GM23338 (cell line): Measurements from ENCODE around the gene DENND2C. TPM values are rescaled to one million over a fixed set of nuclear protein-coding genes. Genes with fewer than 3 reads are reported as not detected.

Experiments used
- ATAC-seq: fragments of 200-7000 bp; cut with Tn5 transposase; 3 replicates; pipeline ENCODE4 v1.9.1; 2020
- DNase-seq: peaks from one replicate; pipeline ENCODE4 v3.0.0-alpha.2; 2015; ENCODE audit warnings: low spot score
- H2AFZ ChIP-seq: fragments of 200-600 bp; sonication (generic); 2 replicates; pipeline ENCODE4 v1.8.0; 2016; ENCODE audit warnings: antibody characterized with exemption, mild to moderate bottlenecking, moderate library complexity
- H3F3A ChIP-seq: fragments of 200-600 bp; sonication (generic); replicated peaks from 2 replicates; pipeline ENCODE4 v1.8.0; 2017; ENCODE audit warnings: antibody characterized with exemption, mixed run types, low read depth
- H3K27ac ChIP-seq: fragments of 200-600 bp; sonication (generic); 2 replicates; pipeline ENCODE4 v1.6.1; 2016; ENCODE audit warnings: low read depth
- H3K27me3 ChIP-seq: fragments of 200-600 bp; sonication (generic); 2 replicates; pipeline ENCODE4 v1.8.0; 2016; ENCODE audit warnings: mild to moderate bottlenecking, mixed run types, moderate library complexity; ENCODE audit not compliant: insufficient read depth
- H3K36me3 ChIP-seq: fragments of 200-600 bp; sonication (generic); 2 replicates; pipeline ENCODE4 v1.8.0; 2016; ENCODE audit warnings: mild to moderate bottlenecking; ENCODE audit not compliant: insufficient read depth
- H3K4me1 ChIP-seq: fragments of 200-600 bp; sonication (generic); 2 replicates; pipeline ENCODE4 v1.8.0; 2016; ENCODE audit warnings: mild to moderate bottlenecking, moderate library complexity; ENCODE audit not compliant: insufficient read depth
- H3K4me2 ChIP-seq: fragments of 200-600 bp; sonication (generic); 2 replicates; pipeline ENCODE4 v1.7.1; 2017; ENCODE audit warnings: mixed run types
- H3K4me3 ChIP-seq: fragments of 200-600 bp; sonication (generic); 2 replicates; pipeline ENCODE4 v1.6.1; 2016; ENCODE audit warnings: mixed run types
- H3K79me2 ChIP-seq: fragments of 200-600 bp; sonication (generic); replicated peaks from 2 replicates; pipeline ENCODE4 v1.8.0; 2017; ENCODE audit warnings: mild to moderate bottlenecking; ENCODE audit not compliant: insufficient read depth
- H3K9me2 ChIP-seq: fragments of 200-600 bp; sonication (generic); 2 replicates; pipeline ENCODE4 v1.8.0; 2017; ENCODE audit not compliant: insufficient read depth
- H4K20me1 ChIP-seq: fragments of 200-600 bp; sonication (generic); replicated peaks from 2 replicates; pipeline ENCODE4 v1.8.0; 2017; ENCODE audit warnings: mild to moderate bottlenecking; ENCODE audit not compliant: insufficient read depth
- H3K27ac Mint-ChIP-seq: 2 replicates; pipeline ENCODE4 v1.8.0; 2020; ENCODE audit warnings: inconsistent platforms, mild to moderate bottlenecking, moderate library complexity, mixed read lengths
- H3K27me3 Mint-ChIP-seq: 3 replicates; pipeline ENCODE4 v1.8.0; 2022; ENCODE audit warnings: low read depth, mild to moderate bottlenecking, moderate library complexity, mixed read lengths, inconsistent platforms; ENCODE audit not compliant: insufficient read depth, poor library complexity
- H3K36me3 Mint-ChIP-seq: 3 replicates; pipeline ENCODE4 v1.8.0; 2021; ENCODE audit warnings: low read depth, mild to moderate bottlenecking, inconsistent platforms, moderate library complexity, mixed read lengths
- H3K4me1 Mint-ChIP-seq: 3 replicates; pipeline ENCODE4 v1.8.0; 2020; ENCODE audit warnings: mild to moderate bottlenecking, inconsistent platforms, mixed read lengths
- H3K4me3 Mint-ChIP-seq: 3 replicates; pipeline ENCODE4 v1.8.0; 2021; ENCODE audit warnings: moderate library complexity, mild to moderate bottlenecking, inconsistent platforms, mixed read lengths
- H3K9me3 Mint-ChIP-seq: 3 replicates; pipeline ENCODE4 v1.8.0; 2020; ENCODE audit warnings: moderate library complexity, mild to moderate bottlenecking, inconsistent platforms, mixed read lengths
- CREB1 ChIP-seq: fragments of 250-450 bp; sonication (Bioruptor Pico); IDR thresholded peaks from 2 replicates; pipeline ENCODE4 v1.5.0; 2020; ENCODE audit warnings: low read depth, mild to moderate bottlenecking, moderate library complexity
- CTCF ChIP-seq, 2 experiments: fragments of 200-600 bp in 1 of 2; sonication (generic) in 1 of 2; conservative IDR thresholded peaks; 2 replicates each; pipeline versions ENCODE4 v1.5.1 to v1.6.1; 2016 to 2017; ENCODE audit warnings: antibody characterized with exemption in 2 of 2, low read depth in 2 of 2, mild to moderate bottlenecking in 2 of 2, moderate library complexity in 1 of 2
- EZH2phosphoT487 ChIP-seq: fragments of 200-600 bp; sonication (generic); IDR thresholded peaks from one replicate; pipeline ENCODE4 v1.8.1; 2018; ENCODE audit warnings: antibody characterized with exemption; ENCODE audit not compliant: unreplicated experiment
- POLR2AphosphoS5 ChIP-seq: IDR thresholded peaks from 2 replicates; pipeline ENCODE4 v1.6.1; 2016; ENCODE audit warnings: antibody characterized with exemption, low read depth
- STAT1 ChIP-seq: IDR thresholded peaks from one replicate; pipeline ENCODE4 v1.6.1; 2016; ENCODE audit warnings: antibody characterized with exemption; ENCODE audit not compliant: unreplicated experiment
- ZNF114 ChIP-seq: fragments of 250-450 bp; sonication (Bioruptor Pico); IDR thresholded peaks from 2 replicates; pipeline ENCODE4 v1.5.0; 2020; ENCODE audit warnings: mild to moderate bottlenecking, moderate library complexity
- ZNF331 ChIP-seq: fragments of 250-450 bp; sonication (Bioruptor Pico); IDR thresholded peaks from 2 replicates; pipeline ENCODE4 v1.5.0; 2020; ENCODE audit warnings: low read depth, mild to moderate bottlenecking, moderate library complexity
- ZNF462 ChIP-seq: fragments of 250-450 bp; sonication (Bioruptor Pico); IDR thresholded peaks from 2 replicates; pipeline ENCODE4 v1.5.0; 2020; ENCODE audit warnings: mild to moderate bottlenecking, moderate library complexity
- long read RNA-seq: library from polyadenylated mRNA; unstranded; transcript quantifications from one replicate; pipeline ENCODE4 v2.0.0, GENCODE V29; 2020; ENCODE audit not compliant: unreplicated experiment
- polyA plus RNA-seq: library from polyadenylated mRNA; unstranded; fragments of >200 nt; fragmentation: Nextera tagmentation; extraction: Ambion mirVana; gene quantifications from 2 replicates; pipeline ENCODE4 v1.2.1, GENCODE V29; 2016
- total RNA-seq: library from RNA; depleted of rRNA; stranded (reverse); fragments of >200 nt; shearing (Covaris generic); gene quantifications from 2 replicates; pipeline ENCODE4 v1.2.3, GENCODE V29; 2014; rRNA removed

Gene DENND2C
- total RNA-seq: 2.9 and 4.1 TPM in 2 replicates
- 4.9 and 7.0 TPM in 2 replicates for polyA plus RNA-seq
- long read RNA-seq, partial matches to known transcripts: 0 of 1 reads
- long read RNA-seq, other reads (novel, unspliced or antisense): 1 of 1 reads

- Histone ChIP-seq H3K4me1 (0 out of 2 replicates have a peak, but pooled peaks cover 4% of the 10 kb centered on the region), H2AFZ (peak within 1 kb of the TSS; percentile 99), H3K4me3 (peak within 1 kb of the TSS; percentile 84), H3F3A (peaks cover 7% of the 10 kb centered on the region; the same call in 1 of the 2 replicates), H3K27me3 (peaks cover 26% of the 10 kb centered on the region; the same call in 1 of the 2 replicates), H3K79me2 (no peaks in the 10 kb centered on the region), H3K9me2 (no peaks in the 10 kb centered on the region), H3K36me3 (no peaks in the 10 kb centered on the region), H4K20me1 (no peaks in the 10 kb centered on the region), H3K4me2 (peak within 1 kb of the TSS; percentile 95), H3K27ac (no peak within 1 kb of the TSS)
- DNase-seq: peak; percentile 82
- Mint-ChIP-seq H3K27ac (peak within 1 kb of the TSS; percentile 37; the same call in 1 of the 2 replicates), H3K9me3 (no peaks in the 10 kb centered on the region), H3K4me1 (peaks cover 4% of the 10 kb centered on the region; the same call in 2 of the 3 replicates), H3K36me3 (no peaks in the 10 kb centered on the region), H3K4me3 (peak within 1 kb of the TSS; percentile 85), H3K27me3 (peaks cover 6% of the 10 kb centered on the region)
- TF ChIP-seq POLR2AphosphoS5 (peak; percentile 66), ZNF462 (CRISPR knock-in tag) (no peak), CREB1 (CRISPR knock-in tag) (no peak), EZH2phosphoT487 (no peak), ZNF331 (no peak), STAT1 (no peak), ZNF114 (CRISPR knock-in tag) (no peak), CTCF (conservative IDR thresholded peaks at IDR 0.05; ENCODE audit: low read depth in 2 of 2) (peak in 1 of 2 experiments; percentile 49; a peak in 2 of 4 replicates)
- peak; percentile 83 for ATAC-seq
Measured at GRCh38 chr1:114669562-114670082, at the start of gene DENND2C. Gene DENND2C (minus strand): TSS chr1:114670049. CDS start chr1:114625984, 44,065 bp downstream.
